CD4-positive, alpha-beta T cell treated with Interleukin-10 for 1 hour (primary cell): Measurements from ENCODE around the gene KEL.

ENCODE experiments used
- DNase-seq: peaks from one replicate; pipeline ENCODE4 v3.0.0-alpha.2; 2020

Gene KEL

GRCh38 chr7:142927085-142927745, 34.9 kb downstream of the KEL start:
- DNase-seq = peak; percentile 4

- no peak for DNase-seq
Measured at GRCh38 chr7:142925413-142925812, 36.8 kb downstream of the KEL start.

- no peak for DNase-seq
Measured at GRCh38 chr7:142923391-142923790, 38.8 kb downstream of the KEL start.

- DNase-seq = no peak
Measured at GRCh38 chr7:142919656-142920055, 42.5 kb downstream of the KEL start.

GRCh38 chr7:142918901-142919300, 43.3 kb downstream of the KEL start:
- DNase-seq = no peak

GRCh38 chr7:142917447-142917846, 44.7 kb downstream of the KEL start:
- no peak for DNase-seq

GRCh38 chr7:142916508-142916907, 45.7 kb downstream of the KEL start:
- DNase-seq = no peak

GRCh38 chr7:142915315-142915714, 46.8 kb downstream of the KEL start:
- DNase-seq = no peak

- DNase-seq = no peak
Measured at GRCh38 chr7:142914121-142914520, 48.0 kb downstream of the KEL start.

GRCh38 chr7:142913566-142913965, 48.6 kb downstream of the KEL start:
- no peak for DNase-seq

GRCh38 chr7:142913051-142913450, 49.1 kb downstream of the KEL start:
- DNase-seq = no peak

- no peak for DNase-seq
Measured at GRCh38 chr7:142910481-142910880, 51.7 kb downstream of the KEL start.

- no peak for DNase-seq
Measured at GRCh38 chr7:142910031-142910433, 52.1 kb downstream of the KEL start.

- DNase-seq = no peak
Measured at GRCh38 chr7:142908921-142909890, 53.0 kb downstream of the KEL start.

- DNase-seq = no peak
Measured at GRCh38 chr7:142908290-142908689, 53.9 kb downstream of the KEL start.

GRCh38 chr7:142906643-142907042, 55.5 kb downstream of the KEL start:
- DNase-seq = no peak

- no peak for DNase-seq
Measured at GRCh38 chr7:142905759-142906158, 56.4 kb downstream of the KEL start.

GRCh38 chr7:142904128-142904527, 58.0 kb downstream of the KEL start:
- no peak for DNase-seq

- DNase-seq = no peak
Measured at GRCh38 chr7:142901426-142902259, 60.5 kb downstream of the KEL start.

- no peak for DNase-seq
Measured at GRCh38 chr7:142899661-142900060, 62.5 kb downstream of the KEL start.

GRCh38 chr7:142898377-142899170, 63.6 kb downstream of the KEL start:
- no peak for DNase-seq

GRCh38 chr7:142897691-142898090, 64.5 kb downstream of the KEL start:
- DNase-seq = no peak
